GM10847 (cell line): ENCODE results near the gene PHF11.

Experiments used
- POLR2A ChIP-seq: IDR thresholded peaks from 2 replicates; pipeline ENCODE4 v1.6.1; 2011; ENCODE audit not compliant: insufficient read length; ENCODE audit errors: extremely low read depth

PHF11 gene

GRCh38 chr13:49528161-49528560, 32.4 kb downstream of the PHF11 start:
- no peak for TF ChIP-seq POLR2A

DNA sequence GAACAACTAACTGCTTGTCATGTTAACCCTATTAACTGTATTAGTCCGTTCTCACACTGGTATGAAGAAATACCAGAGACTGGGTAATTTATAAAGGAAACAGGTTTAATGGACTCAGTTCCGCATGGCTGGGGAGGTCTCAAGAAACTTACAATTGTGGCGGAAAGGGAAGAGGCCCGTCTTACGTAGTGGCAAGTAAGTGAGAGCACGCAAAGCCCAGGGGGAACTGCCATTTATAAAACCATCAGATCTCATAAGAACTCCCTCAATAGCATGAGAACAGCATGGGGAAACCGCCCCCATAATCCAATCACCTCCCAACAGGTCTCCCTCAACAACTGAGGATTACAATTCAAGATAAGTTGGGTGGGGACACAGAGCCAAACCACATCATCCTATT, 34.7 kb downstream of the PHF11 start:
- no peak for TF ChIP-seq POLR2A

DNA sequence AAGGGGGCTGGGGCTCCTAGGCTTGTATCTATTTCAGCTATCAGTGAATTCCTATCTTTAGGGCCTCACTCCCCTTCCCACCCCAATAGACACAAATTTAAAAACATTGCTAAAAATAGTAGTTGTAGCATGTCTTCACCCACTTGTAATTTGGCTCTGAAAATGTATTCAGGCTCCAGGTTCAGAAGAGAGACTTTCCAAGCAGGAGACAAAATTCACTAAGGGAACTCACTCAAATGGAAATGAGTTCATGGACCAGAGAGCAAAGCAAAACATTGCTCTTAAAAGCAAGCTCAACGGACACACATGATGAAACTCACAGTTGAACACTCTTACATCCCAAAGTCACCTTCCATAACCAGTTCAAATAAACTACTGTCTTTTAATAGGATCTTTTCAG, 36.8 kb downstream of the PHF11 start:
- TF ChIP-seq POLR2A = no peak

DNA sequence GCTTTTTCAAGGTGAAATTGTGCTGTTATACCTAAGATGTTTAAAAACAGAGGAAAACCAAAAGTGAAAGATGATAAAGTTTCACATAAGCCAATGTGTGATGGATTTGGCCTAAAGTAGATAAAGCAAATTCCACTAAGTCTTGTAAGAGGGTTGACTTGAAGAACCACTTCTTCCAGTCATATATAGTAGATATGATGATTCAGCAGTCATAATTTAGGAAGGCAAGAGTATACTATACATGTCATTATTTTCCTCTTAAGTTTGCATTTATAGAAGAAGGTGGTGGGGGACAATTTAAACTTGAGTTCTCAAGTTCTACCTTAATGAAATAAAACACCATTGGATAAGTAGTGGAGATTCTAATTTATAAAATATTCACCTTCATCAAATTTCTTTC, 37.3 kb downstream of the PHF11 start:
- no peak for TF ChIP-seq POLR2A

GRCh38 chr13:49533591-49534269, 38.0 kb downstream of the PHF11 start:
- no peak for TF ChIP-seq POLR2A

GRCh38 chr13:49536144-49536873, 40.6 kb downstream of the PHF11 start:
- TF ChIP-seq POLR2A = no peak

DNA sequence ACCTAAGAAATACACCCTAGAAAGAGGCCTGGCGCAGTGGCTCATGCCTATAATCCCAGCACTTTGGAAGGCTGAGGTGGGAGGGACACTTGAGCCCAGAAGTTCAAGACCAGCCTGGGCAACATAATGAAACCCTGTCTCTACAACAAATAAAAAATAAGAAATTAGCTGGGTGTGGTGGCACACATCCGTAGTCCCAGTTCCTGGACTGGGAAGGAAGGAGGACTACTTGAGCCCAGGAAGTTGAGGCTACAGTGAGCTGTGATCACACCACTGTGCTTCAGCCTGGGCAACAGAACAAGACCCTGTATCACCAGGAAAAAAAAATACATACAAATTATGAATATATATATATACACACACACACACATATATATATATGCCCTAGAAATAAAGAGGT, 42.7 kb downstream of the PHF11 start:
- no peak for TF ChIP-seq POLR2A

DNA sequence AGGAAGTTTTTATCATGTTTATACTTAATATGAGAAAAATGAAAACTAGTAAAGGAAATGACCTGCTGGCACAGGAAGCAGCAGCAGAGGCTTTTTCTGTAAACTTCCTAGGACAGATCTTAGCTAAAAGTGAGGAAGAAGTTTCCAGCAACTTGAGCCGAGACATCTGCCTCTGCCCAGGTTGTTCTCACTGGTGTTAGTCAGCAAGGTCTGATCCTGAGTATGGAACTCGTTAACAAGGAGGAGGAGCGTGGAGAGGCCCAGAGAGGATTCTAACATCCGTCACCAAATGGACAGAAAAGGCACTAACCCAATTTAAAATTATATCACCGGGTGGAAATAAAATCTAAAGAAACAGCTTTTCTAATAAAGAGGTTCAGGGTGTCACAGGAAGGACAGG, 43.6 kb downstream of the PHF11 start:
- no peak for TF ChIP-seq POLR2A

GRCh38 chr13:49539746-49540145, 44.0 kb downstream of the PHF11 start:
- TF ChIP-seq POLR2A = no peak

- no peak for TF ChIP-seq POLR2A
Observed at GRCh38 chr13:49540552-49540951, 44.8 kb downstream of the PHF11 start.

- TF ChIP-seq POLR2A = no peak
Observed at GRCh38 chr13:49543656-49544055, 47.9 kb downstream of the PHF11 start.

- TF ChIP-seq POLR2A = no peak
Observed at GRCh38 chr13:49545661-49546060, 49.9 kb downstream of the PHF11 start.

DNA sequence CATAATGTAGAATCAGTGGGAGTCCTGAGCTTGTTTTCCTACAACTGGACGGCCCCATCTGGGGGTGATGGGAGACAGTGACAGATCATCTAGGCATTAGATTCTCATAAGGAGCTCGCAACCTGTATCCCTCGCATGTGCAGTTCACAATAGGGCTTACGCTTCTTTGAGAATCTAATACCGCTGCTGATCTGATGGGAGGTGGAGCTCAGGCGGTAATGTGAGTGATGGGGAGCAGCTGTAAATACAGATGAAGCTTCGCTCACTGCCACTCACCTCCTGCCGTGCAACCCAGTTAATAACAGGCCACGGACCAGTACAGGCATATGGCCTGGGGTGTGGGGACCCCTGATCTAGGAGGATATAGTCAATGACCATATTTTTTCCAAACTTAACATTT, 50.8 kb downstream of the PHF11 start:
- TF ChIP-seq POLR2A = no peak

DNA sequence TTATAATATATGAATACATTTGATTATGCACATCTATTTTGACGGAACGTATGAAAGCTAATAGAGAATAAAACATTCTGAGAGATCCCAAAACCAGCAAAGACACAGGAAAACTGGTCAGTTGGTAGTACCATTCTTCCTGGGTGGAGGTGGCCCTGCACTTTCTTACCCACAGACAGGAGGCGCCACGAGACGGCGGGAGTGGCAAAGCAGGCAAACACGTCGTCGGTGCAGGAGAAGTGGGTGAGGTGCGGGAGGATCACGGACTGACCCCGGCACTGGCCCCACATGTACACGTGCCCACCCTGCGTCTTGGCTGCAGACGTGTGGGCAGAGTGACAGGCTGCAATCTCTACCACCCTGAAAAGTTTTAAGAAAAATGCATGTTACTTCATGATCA, 53.5 kb downstream of the PHF11 start:
- TF ChIP-seq POLR2A = no peak

DNA sequence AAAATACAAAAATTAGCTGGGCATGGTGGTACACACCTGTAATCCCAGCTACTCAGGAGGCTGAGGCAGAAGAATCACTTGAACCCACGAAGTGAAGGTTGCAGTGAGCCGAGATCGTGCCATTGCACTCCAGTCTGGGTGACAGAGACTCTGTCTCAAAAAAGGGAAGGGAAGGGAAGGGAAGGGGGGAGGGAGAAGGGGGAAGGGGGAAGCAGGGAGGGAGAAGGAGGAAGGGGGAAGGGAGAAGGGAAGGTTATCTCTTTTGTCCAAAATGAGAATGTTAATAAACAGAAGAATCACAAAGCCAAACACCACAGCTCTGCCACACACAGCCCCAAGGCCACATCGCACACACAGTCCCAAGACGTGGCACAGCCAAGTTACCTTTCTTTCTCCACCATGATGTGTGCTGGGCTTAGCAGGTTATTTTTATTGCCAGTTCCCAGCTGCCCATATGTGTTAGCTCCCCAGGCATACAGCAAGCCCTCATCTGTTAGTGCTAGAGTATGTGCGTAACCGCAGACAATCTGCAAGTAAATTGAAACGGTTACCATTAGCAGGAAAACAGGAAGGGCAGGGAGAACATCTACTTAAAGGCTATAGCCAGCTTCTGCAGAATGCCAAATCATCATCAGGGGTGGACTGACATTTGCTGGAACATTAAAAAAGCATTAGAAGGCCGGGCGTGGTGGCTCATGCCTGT, 55.3 kb downstream of the PHF11 start:
- TF ChIP-seq POLR2A = no peak

- TF ChIP-seq POLR2A = no peak
Observed at GRCh38 chr13:49553888-49554287, 58.1 kb downstream of the PHF11 start.
